K562 (cell line): ENCODE data around the gene HJV. TPM values are rescaled to one million over a fixed set of nuclear protein-coding genes. Genes with fewer than 3 reads are reported as not detected.

ENCODE experiments used
- BACH1 ChIP-seq: fragments of 200-800 bp; sonication (Bioruptor generic); IDR thresholded peaks from 2 replicates; pipeline ENCODE4 v1.6.1; 2016; ENCODE audit warnings: missing genetic modification characterization, missing compliant biosample characterization
- CBFA2T3 ChIP-seq: fragments of 450-650 bp; IDR thresholded peaks from 2 replicates; pipeline ENCODE4 v1.6.1; 2017
- GABPB2 ChIP-seq: fragments of 250-450 bp; sonication (Bioruptor Pico); conservative IDR thresholded peaks from 2 replicates; pipeline ENCODE4 v1.5.1; 2021; ENCODE audit warnings: mild to moderate bottlenecking
- GATAD2B ChIP-seq: fragments of 450-650 bp; IDR thresholded peaks from 2 replicates; pipeline ENCODE4 v1.6.1; 2017; ENCODE audit warnings: mild to moderate bottlenecking, borderline replicate concordance
- KLF13 ChIP-seq: fragments of 450-650 bp; IDR thresholded peaks from 2 replicates; pipeline ENCODE4 v1.6.1; 2016; ENCODE audit warnings: missing genetic modification characterization, low read depth, mild to moderate bottlenecking, missing compliant biosample characterization, moderate library complexity, borderline replicate concordance
- RBM34 ChIP-seq: fragments of 200-400 bp; formaldehyde crosslinking; IDR thresholded peaks from 2 replicates; pipeline ENCODE4 v1.6.1; 2018; ENCODE audit warnings: low read length, borderline replicate concordance; ENCODE audit not compliant: insufficient read depth
- ZNF445 ChIP-seq: fragments of 250-450 bp; sonication (Bioruptor Pico); IDR thresholded peaks from 2 replicates; pipeline ENCODE4 v1.4.0; 2020; ENCODE audit warnings: low read depth, mild to moderate bottlenecking, moderate library complexity
- polyA plus RNA-seq, 8 experiments: library from polyadenylated mRNA; depleted of rRNA in 4 of 8; stranded (reverse) in 5 of 8; unstranded in 3 of 8; fragments of >200 nt; fragmentation: Nextera tagmentation in 2 of 8; fragmentation: Illumina TruSeq in 1 of 8; extraction: Ambion mirVana in 2 of 8; extraction: Trizol in 1 of 8; gene quantifications; 2 replicates each; pipeline versions ENCODE4 v1.2.1 to v1.2.3, GENCODE V29; 2011 to 2014; ENCODE audit warnings: inconsistent platforms in 1 of 8, missing spikeins in 1 of 8
- total RNA-seq, 7 experiments: library from RNA; depleted of rRNA in 6 of 7; stranded (reverse); fragments of >200 nt in 6 of 7; fragmentation: Illumina TruSeq in 2 of 7; extraction: Trizol in 2 of 7; gene quantifications; 2 replicates each; pipeline versions ENCODE4 v1.2.1 to v1.2.3, GENCODE V29; 2011 to 2021; ENCODE audit warnings: low replicate concordance in 1 of 7
- TF ChIP-seq, protein P1 (sequence below): fragments of 250-450 bp; sonication (Bioruptor Pico); IDR thresholded peaks from 2 replicates; pipeline ENCODE4 v1.9.0; 2021; ENCODE audit warnings: mild to moderate bottlenecking, inconsistent platforms
- TF ChIP-seq, protein P2 (sequence below): sonication (generic); IDR thresholded peaks from 2 replicates; pipeline ENCODE4 v1.6.1; 2016

The HJV gene
- total and polyA plus RNA-seq, 9 of the 15 experiments (the other 6 are each of a cell fraction or from before 2014, with no cell fraction given), result 1.0 to 6.6 (median 2.4) TPM

DNA sequence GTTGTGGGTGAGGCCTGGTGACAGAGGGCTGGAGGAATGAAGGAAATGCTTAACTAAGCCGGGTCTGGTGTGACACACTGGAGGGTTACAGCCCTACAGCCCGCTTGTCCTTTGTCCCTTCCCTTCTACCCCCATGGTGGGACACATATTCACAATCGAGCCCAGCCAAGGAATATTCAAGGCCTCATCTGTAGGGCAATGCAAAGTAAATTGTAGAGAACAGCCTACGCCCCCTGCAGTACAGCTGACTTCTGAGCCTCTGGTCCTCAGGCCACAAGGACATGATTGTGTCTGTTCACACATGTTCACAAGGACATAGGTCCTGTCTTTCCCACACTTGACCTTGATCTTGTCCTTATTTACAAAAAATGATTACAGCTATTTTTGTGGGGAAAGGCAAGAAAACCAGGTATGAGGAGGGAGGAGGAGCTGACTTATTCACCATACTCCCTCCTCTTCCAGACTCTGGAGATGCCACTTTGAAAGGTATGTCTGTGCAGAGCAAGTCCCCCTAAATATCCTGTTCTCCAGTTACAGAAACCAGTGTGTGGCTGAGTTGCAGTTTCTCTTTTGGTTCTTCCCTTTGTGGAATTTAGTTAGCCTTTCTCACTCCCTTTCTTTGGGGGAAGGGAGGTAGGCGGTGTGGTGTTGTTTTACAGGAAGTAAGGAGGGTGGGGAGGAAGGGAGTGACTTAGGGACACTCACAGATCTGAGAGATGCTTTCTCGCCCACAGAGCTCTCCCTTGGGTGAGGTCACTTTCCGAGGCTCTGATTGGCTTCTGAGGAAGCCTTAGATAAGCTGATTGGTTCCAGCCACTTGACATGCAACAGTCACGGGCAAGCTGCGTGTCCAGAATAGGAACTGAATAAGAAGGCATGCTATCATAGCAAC is 42.4 kb downstream of the HJV start (continued):
- TF ChIP-seq KLF13 (tag), result peak; percentile 57
- no peak; the same call in 1 of the 2 replicates for TF ChIP-seq BACH1 (tag)
- TF ChIP-seq CBFA2T3, result 0 out of 2 replicates have a peak, but pooled peaks have one; percentile 27
- TF ChIP-seq, protein P1, sequence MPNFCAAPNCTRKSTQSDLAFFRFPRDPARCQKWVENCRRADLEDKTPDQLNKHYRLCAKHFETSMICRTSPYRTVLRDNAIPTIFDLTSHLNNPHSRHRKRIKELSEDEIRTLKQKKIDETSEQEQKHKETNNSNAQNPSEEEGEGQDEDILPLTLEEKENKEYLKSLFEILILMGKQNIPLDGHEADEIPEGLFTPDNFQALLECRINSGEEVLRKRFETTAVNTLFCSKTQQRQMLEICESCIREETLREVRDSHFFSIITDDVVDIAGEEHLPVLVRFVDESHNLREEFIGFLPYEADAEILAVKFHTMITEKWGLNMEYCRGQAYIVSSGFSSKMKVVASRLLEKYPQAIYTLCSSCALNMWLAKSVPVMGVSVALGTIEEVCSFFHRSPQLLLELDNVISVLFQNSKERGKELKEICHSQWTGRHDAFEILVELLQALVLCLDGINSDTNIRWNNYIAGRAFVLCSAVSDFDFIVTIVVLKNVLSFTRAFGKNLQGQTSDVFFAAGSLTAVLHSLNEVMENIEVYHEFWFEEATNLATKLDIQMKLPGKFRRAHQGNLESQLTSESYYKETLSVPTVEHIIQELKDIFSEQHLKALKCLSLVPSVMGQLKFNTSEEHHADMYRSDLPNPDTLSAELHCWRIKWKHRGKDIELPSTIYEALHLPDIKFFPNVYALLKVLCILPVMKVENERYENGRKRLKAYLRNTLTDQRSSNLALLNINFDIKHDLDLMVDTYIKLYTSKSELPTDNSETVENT (CRISPR knock-in tag), result no peak
- peak; percentile 88; the same call in 1 of the 2 replicates for TF ChIP-seq GATAD2B
- TF ChIP-seq GABPB2 (CRISPR knock-in tag), result no peak
- TF ChIP-seq, protein P2, sequence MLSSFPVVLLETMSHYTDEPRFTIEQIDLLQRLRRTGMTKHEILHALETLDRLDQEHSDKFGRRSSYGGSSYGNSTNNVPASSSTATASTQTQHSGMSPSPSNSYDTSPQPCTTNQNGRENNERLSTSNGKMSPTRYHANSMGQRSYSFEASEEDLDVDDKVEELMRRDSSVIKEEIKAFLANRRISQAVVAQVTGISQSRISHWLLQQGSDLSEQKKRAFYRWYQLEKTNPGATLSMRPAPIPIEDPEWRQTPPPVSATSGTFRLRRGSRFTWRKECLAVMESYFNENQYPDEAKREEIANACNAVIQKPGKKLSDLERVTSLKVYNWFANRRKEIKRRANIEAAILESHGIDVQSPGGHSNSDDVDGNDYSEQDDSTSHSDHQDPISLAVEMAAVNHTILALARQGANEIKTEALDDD, result peak; percentile 89
- TF ChIP-seq RBM34, result no peak
- TF ChIP-seq ZNF445 (CRISPR knock-in tag), result 0 out of 2 replicates have a peak, but pooled peaks have one; percentile 46
